ENCODE results near the gene OR6B1.

Gene OR6B1

DNA sequence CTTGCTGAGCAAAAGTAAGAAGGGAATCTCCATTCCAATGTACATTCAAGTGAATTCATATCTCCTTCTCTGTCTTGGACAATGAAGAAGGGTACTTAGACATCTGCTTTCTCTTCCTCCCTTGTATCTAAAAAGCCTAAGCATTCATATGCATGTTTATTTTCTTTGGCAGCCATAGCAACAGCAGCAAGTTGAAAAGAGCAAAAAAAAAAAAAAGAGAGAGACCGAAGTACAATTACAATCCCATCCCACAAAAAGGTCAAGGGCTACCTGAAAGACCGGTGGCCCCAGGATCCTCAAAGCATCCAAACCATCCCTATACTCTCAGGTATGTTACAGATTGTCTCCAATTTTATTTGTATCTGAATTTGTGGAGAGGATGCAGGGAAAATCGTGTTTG, 41.3 kb upstream of the OR6B1 start:
- no peak overlapping the region for H3K9ac ChIP-seq (ENCODE audit: low read depth, low read length)
- no peaks in the 10 kb centered on the region for H3K27me3 ChIP-seq (ENCODE audit: insufficient read depth, low read length, poor library complexity)
- no peak overlapping the region for H3K27ac ChIP-seq (ENCODE audit: low read length)
- no peak for ATAC-seq (ENCODE audit: insufficient read depth, low read depth)
- H3K4me3 ChIP-seq (ENCODE audit: low read depth in 1 of 2, low read length in 2 of 2) = no peak overlapping the region
- no peak overlapping the region for H2AFZ ChIP-seq (ENCODE audit: low read depth, low read length)
- no peaks in the 10 kb centered on the region for H3K9me3 ChIP-seq (ENCODE audit: insufficient read depth, low read length, severe bottlenecking)
- H3K4me1 ChIP-seq (ENCODE audit: insufficient read depth, low read length) = no peaks in the 10 kb centered on the region
- no peak for DNase-seq
- no peaks in the 10 kb centered on the region for H4K20me1 ChIP-seq (ENCODE audit: insufficient read depth, low read length)
- no peaks in the 10 kb centered on the region for H3K36me3 ChIP-seq (ENCODE audit: insufficient read depth, low read length)
- no peak for TF ChIP-seq EZH2 (IDR thresholded peaks at IDR 0.05; ENCODE audit: borderline replicate concordance, low read depth, low read length, severe bottlenecking)
- TF ChIP-seq, protein P1, sequence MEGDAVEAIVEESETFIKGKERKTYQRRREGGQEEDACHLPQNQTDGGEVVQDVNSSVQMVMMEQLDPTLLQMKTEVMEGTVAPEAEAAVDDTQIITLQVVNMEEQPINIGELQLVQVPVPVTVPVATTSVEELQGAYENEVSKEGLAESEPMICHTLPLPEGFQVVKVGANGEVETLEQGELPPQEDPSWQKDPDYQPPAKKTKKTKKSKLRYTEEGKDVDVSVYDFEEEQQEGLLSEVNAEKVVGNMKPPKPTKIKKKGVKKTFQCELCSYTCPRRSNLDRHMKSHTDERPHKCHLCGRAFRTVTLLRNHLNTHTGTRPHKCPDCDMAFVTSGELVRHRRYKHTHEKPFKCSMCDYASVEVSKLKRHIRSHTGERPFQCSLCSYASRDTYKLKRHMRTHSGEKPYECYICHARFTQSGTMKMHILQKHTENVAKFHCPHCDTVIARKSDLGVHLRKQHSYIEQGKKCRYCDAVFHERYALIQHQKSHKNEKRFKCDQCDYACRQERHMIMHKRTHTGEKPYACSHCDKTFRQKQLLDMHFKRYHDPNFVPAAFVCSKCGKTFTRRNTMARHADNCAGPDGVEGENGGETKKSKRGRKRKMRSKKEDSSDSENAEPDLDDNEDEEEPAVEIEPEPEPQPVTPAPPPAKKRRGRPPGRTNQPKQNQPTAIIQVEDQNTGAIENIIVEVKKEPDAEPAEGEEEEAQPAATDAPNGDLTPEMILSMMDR (IDR thresholded peaks at IDR 0.05; ENCODE audit: borderline replicate concordance, extremely low read depth, low read length, poor library complexity, severe bottlenecking) = no peak
- H3K4me2 ChIP-seq (ENCODE audit: insufficient read depth, low read length) = no peak overlapping the region
- no peaks in the 10 kb centered on the region for H3K79me2 ChIP-seq (ENCODE audit: insufficient read depth, low read length)

DNA sequence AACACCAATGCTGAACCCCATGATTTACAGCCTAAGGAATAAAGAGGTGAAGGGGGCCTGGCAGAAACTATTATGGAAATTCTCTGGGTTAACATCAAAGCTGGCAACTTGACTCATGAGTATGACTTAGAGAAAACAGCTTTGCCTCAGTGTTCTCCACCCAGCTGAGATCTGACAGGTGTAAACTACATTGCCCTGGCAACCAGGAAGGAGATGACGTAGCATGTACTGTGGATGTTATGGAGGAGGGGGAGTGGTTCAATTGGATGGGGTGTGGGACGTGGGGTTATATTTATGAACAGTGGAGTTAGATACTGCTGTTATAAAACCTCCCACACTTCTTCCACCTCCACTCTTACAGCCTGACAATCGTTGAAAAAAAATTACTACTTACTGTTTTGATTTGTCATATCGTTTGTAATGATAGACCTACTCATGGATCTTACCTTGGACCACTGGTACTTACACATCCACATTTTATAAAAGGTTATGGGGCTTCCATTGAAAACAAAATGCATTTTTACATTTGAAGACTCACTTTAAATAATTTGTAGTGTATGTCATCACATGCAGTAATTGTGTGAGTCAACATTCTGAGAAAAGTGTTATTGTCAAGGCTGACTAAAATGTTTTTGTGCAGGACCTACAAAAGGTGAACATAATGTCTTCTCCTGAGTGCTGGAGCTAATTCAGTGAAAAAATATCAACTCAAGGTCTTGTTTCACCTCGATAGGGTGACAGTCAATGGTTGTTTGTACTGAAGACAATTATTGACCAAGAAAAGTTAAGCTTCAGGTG, 39.1 kb upstream of the OR6B1 start:
- Histone ChIP-seq H3K4me2 (ENCODE audit: insufficient read depth, low read length) (no peak overlapping the region), H3K27me3 (ENCODE audit: insufficient read depth, low read length, poor library complexity) (no peaks in the 10 kb centered on the region), H3K27ac (ENCODE audit: low read length) (no peak overlapping the region), H3K79me2 (ENCODE audit: insufficient read depth, low read length) (no peaks in the 10 kb centered on the region), H3K4me1 (ENCODE audit: insufficient read depth, low read length) (no peaks in the 10 kb centered on the region), H3K9me3 (ENCODE audit: insufficient read depth, low read length, severe bottlenecking) (no peaks in the 10 kb centered on the region), H3K36me3 (ENCODE audit: insufficient read depth, low read length) (no peaks in the 10 kb centered on the region), H3K9ac (ENCODE audit: low read depth, low read length) (no peak overlapping the region), H2AFZ (ENCODE audit: low read depth, low read length) (no peak overlapping the region), H3K4me3 (ENCODE audit: low read depth in 1 of 2, low read length in 2 of 2) (no peak overlapping the region), H4K20me1 (ENCODE audit: insufficient read depth, low read length) (no peaks in the 10 kb centered on the region)
- DNase-seq = no peak
- no peak for ATAC-seq (ENCODE audit: insufficient read depth, low read depth)
- TF ChIP-seq, protein P1 (IDR thresholded peaks at IDR 0.05; ENCODE audit: borderline replicate concordance, extremely low read depth, low read length, poor library complexity, severe bottlenecking) = no peak
- TF ChIP-seq EZH2 (IDR thresholded peaks at IDR 0.05; ENCODE audit: borderline replicate concordance, low read depth, low read length, severe bottlenecking) = no peak

DNA sequence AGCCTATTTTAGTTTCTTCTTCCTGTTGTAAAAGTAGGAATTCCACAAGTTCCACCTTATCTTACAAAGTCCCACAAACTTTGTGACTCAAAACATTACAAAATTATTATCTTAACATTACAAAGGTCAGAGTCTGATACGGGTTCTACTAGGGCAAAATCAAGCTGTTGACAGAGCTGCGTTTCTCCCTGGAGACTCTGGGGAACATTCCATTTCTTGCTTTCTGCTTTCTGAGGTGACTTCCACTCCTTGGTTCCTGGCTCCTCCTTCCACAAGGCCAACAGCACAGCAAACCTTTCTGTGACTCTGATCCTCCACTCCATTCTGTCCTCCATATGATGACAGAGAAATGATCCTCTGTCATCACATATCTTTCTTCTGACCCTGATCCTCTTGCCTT, 34.8 kb upstream of the OR6B1 start:
- no peak overlapping the region for H3K27ac ChIP-seq (ENCODE audit: low read length)
- no peaks in the 10 kb centered on the region for H4K20me1 ChIP-seq (ENCODE audit: insufficient read depth, low read length)
- H3K4me1 ChIP-seq (ENCODE audit: insufficient read depth, low read length) = no peaks in the 10 kb centered on the region
- H2AFZ ChIP-seq (ENCODE audit: low read depth, low read length) = no peak overlapping the region
- H3K9ac ChIP-seq (ENCODE audit: low read depth, low read length) = no peak overlapping the region
- no peaks in the 10 kb centered on the region for H3K9me3 ChIP-seq (ENCODE audit: insufficient read depth, low read length, severe bottlenecking)
- no peak for TF ChIP-seq EZH2 (IDR thresholded peaks at IDR 0.05; ENCODE audit: borderline replicate concordance, low read depth, low read length, severe bottlenecking)
- TF ChIP-seq, protein P1 (IDR thresholded peaks at IDR 0.05; ENCODE audit: borderline replicate concordance, extremely low read depth, low read length, poor library complexity, severe bottlenecking) = no peak
- H3K4me3 ChIP-seq (ENCODE audit: low read depth in 1 of 2, low read length in 2 of 2) = no peak overlapping the region
- ATAC-seq (ENCODE audit: insufficient read depth, low read depth) (no peak), DNase-seq (no peak)
- H3K4me2 ChIP-seq (ENCODE audit: insufficient read depth, low read length) = no peak overlapping the region
- H3K36me3 ChIP-seq (ENCODE audit: insufficient read depth, low read length) = no peaks in the 10 kb centered on the region
- no peaks in the 10 kb centered on the region for H3K79me2 ChIP-seq (ENCODE audit: insufficient read depth, low read length)
- no peaks in the 10 kb centered on the region for H3K27me3 ChIP-seq (ENCODE audit: insufficient read depth, low read length, poor library complexity)
